Epidermal melanocyte (primary cell): ENCODE data around the gene PRICKLE3.

Source experiments
- DNase-seq: peaks from one replicate; pipeline ENCODE4 v3.0.0; 2011; ENCODE audit warnings: low spot score; ENCODE audit not compliant: insufficient read length

The PRICKLE3 gene

GRCh38 chrX:49186125-49187027, at the start of gene PRICKLE3:
PRICKLE3 (minus strand) TSS chrX:49186373; CDS start chrX:49186297, 76 bp downstream.
- DNase-seq = no peak

GRCh38 chrX:49233887-49234555, 47.8 kb upstream of the PRICKLE3 start:
- DNase-seq = no peak

DNA sequence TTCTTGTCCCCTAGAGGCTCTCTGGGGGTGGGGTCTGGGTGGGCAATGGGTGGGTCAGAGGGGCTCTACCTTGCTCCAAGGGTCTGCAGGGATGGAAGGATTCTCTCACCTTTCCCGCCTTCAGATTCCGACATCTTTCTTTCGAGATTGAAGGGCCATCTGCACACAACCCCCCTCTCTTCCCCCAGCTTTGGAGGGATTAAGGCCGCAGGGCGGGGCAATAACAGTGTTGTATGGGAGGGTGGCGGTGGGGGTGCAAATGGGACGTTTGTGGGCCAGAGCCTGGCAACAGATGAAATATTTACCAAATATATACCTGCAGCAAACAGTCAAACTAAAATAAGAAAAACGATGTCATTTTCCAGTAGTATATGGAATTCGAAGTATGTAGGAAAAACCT, 47.0 kb upstream of the PRICKLE3 start, which contains the start of gene CACNA1F:
Gene CACNA1F, minus strand, starts transcription at position 165 of the 400 bp plus-strand sequence. Its CDS starts 31 bp downstream, at position 134.
- no peak for DNase-seq

DNA sequence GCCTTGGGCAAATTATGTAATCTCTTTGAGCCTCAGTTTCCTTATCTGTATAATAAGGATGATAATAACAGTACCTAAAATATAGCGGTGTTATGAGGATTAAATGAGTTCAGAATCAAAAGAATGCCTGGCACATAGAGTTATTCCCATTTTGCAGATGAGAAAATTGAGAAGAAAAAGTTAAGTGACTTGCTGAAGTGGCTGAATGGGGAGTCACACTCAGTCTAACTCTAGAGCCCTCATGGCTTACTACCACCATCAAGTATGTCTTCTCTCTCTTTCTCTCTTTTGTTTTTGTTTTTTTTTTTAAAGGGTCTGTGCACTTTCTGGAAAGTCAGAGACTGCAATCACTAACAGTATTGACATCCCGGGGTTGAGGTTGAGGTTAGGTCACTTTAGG, 46.4 kb upstream of the PRICKLE3 start:
- no peak for DNase-seq

- no peak for DNase-seq
These were observed 45.3 kb upstream of the PRICKLE3 start for GRCh38 chrX:49231333-49232000.

GRCh38 chrX:49230500-49231232, 44.5 kb upstream of the PRICKLE3 start:
- DNase-seq = no peak

GRCh38 chrX:49228185-49228584, 42.0 kb upstream of the PRICKLE3 start:
- no peak for DNase-seq

GRCh38 chrX:49227726-49228125, 41.6 kb upstream of the PRICKLE3 start:
- DNase-seq = no peak

DNA sequence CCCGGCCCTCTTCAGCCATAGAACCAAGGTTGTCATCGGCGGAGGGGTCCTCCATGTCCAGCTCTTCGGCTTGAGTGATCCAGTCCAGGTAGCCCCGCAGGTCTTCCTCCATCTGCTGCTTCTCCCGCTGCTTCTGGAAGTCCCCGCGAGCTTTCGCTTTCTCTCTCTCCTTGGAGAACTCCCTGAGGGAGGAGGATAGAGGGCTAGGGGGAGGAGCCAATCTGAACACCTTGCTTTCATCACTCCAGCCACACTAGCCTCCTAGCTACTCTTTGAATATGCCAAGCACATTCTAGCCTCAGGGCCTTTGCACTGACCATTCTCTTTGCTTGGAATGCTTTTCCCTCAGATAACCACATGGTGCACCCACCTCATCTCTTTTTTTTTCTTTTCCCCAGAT, 40.8 kb upstream of the PRICKLE3 start:
- DNase-seq = no peak

GRCh38 chrX:49225858-49226257, 39.7 kb upstream of the PRICKLE3 start:
- no peak for DNase-seq

- DNase-seq = no peak
These were observed 35.7 kb upstream of the PRICKLE3 start for GRCh38 chrX:49221868-49222267.

- no peak for DNase-seq
These were observed 33.9 kb upstream of the PRICKLE3 start for GRCh38 chrX:49220100-49220499.

- DNase-seq = no peak
These were observed 28.9 kb upstream of the PRICKLE3 start for GRCh38 chrX:49214996-49215526.

DNA sequence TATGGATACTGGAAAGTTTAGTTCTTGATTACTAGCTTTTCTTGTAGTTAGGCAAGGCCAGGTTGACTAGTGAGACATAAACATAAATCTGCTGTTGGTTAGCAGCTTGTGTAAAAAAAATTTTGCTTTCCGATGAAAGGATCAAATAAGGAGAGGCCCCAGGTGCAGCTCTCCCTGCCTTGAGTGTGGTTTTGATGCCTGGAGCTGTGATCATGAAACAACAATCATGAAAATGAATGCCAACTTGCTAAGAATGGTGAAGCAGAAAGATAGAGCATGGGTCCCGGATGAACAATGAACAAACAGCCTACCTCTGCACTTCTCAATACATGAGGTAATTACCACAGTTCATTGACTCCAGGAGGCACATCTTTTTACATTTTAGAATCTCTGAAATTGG, 28.2 kb upstream of the PRICKLE3 start:
- DNase-seq = no peak

DNA sequence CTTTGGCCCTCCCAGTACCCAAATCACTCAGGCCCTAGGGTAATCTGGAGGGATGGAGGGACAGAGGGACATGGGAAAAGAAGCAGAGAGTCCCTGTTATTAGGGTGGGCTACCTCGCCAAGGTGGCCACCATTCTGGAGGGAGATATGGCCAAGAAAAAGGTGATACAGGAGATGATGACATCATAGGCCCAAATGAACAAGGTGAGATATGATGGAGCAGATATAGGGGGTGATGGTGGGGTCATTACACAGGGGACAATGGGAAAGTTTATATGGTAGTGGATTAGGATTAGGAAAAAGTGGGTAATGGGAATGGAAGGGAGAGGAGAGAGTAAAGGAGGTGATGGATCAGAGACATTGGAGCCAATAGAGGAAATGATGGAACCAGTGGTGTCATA, 26.7 kb upstream of the PRICKLE3 start:
- no peak for DNase-seq

DNA sequence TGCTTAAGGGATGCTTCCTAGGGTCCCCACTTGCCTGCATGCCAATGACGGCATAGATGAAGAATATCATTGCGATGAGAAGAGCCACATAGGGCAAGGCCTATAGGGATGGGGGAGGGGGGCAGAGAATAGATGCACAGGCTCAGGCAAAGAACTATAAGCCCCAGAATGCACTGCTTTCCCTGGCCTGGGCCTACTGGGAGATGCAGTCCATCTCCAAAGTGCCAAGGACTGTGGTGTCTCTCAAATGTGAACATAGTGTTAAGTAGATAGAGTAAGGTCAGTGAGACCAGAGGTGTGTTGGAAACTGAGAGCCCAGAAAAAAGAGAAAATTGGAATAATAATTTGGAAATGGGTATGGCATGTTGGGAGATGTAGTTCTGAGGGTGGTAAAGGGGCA, 26.0 kb upstream of the PRICKLE3 start:
- no peak for DNase-seq

DNA sequence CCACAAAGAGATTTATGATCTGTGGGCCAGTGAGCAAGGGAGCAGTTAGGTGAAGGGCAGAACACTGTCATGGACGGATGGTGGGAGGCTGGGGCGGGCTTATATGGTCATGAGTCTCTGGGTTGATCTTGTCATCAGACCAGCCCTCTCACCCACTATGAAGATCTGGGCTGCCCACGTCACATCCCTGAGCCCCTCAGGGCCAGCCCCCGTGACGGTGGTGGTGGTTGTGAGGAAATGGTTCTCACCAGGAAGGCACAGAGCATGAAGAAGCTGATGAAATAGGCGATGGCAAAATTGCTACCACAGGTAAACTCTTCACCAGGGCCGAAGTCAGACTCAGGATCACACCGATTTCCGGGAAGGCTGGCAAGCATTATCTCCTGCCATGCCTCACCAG, 24.9 kb upstream of the PRICKLE3 start:
- DNase-seq = no peak

DNA sequence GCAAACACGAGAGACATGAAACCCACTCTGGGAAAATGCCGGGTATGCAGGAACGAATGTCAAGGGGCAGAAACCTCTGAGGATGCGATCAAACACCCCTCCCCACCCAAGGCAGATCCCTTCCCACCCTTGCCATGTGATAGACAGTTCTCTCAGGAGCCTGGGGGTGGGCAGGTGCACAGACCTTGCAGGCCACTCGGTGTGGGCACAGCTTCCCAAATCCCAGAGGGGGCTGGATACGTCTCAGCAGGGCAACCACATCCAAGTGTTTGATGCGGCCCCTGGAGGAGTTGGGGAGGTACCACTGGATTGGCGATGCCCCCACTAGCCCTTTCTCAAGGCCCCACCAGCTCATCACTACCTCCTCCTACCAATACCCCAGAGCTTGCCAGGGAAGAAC, 24.2 kb upstream of the PRICKLE3 start:
- DNase-seq = no peak

DNA sequence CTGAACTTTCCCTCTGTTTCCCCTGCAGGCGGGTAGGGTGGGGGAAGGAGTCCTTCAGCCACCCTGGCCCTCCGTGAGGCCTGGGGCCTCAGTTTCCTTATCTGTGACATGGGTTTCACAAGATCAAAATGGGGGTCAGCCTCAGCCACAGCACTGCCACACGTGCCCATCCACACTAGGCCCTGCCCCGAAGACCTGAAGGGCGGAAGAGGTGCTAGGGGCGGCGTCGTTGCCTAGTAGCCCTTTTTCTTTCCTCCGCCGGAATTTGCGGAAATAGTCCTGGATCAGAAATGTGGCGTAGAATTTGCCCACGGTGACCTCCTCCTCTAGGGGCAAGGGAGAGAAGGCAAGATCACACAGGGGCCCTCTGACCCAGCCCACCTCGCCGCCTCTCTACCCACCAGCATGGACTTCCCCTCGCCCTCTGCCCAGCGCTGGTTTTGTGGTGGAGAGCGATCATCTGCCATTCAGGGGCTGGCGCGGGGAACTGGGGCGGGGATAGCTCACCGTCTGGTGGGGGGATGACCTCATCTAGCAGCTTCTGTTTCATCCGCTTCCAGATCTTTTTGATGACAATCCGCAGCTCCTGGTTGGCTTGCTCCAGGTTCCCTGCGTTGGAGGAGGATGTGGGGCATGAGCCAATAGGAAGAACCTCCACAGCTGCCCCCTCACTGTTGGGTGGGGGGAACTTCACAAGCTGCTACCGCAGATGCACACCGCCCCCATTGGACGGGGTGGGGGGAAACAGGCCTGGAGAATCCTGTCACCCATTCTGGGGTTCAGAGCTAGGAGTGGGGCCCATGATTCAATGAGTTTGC, 23.5 kb upstream of the PRICKLE3 start:
- no peak for DNase-seq

DNA sequence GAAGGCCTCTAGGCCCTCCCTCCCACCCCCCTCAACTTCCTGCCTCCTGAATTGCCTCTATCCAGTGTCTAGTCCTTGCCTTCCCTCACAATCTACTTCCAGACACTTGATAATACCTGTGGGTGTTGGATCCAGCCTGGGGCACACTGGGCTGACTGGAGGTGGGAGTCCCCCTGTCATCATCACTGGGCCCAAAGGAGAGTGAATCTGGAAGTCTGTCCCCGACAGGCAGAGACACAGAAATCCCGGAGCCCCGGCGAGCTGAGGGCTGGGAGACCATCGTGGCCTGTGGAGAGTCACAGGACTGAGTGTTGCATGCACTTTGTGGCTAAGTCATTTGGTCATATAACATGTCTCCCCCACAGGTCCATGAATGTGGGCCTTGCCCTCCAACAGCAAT, 22.2 kb upstream of the PRICKLE3 start:
- no peak for DNase-seq
